HG03565 (cell line): ENCODE data around the gene PTPRN2.

Source experiments
- ATAC-seq: cut with Tn5 transposase; IDR thresholded peaks from one replicate; pipeline ENCODE4 v1.9.1; 2021; ENCODE audit warnings: mild to moderate bottlenecking, moderate library complexity; ENCODE audit not compliant: unreplicated experiment

Gene PTPRN2

DNA sequence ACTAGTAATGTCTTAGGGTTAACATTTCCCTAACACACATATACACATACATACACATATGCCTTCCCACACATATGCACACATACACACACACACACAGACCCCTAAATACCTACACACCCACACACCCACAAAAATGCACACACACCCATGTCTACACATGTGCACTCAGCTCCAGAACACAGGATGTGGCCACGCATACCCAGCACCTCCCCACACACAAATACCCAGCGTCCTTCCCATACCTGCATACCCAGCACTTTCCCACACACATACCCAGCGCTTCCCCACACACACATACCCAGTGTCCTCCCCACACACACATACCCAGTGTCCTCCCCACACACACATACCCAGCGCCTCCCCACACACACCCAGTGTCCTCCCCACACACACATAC lies 715.9 kb downstream of the PTPRN2 start:
- no peak for ATAC-seq

DNA sequence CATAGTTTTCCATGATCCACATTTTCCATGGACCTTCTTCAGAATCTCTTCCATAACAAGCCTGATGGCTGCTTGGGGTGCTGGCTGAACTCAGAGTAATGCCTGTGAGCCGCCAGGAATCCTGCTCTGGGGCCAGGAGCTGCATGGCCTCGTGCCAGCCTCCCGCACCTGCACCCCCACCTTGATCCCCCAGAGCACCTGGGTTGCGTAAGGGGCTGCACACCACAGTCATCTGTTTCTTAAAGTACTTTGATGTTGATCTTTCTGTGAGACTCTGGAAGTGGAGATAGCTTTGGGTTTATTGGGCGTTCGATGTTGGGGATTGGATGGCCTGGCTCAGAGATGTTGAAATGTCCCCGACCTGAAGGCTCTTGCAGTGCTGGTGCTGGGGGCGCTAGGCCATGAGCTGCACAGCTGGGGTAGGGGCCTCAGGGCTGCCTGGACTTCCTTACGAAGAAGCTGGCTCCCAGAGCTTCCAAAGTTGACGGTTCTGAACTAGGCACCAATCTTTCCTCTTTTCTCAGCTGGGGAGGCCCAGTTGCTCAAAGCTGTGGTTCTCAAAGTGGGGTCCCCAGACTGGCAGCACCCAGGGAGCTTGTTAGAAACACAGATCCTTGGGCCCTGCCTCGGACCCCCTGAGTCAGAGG lies 716.9 kb downstream of the PTPRN2 start:
- no peak for ATAC-seq

DNA sequence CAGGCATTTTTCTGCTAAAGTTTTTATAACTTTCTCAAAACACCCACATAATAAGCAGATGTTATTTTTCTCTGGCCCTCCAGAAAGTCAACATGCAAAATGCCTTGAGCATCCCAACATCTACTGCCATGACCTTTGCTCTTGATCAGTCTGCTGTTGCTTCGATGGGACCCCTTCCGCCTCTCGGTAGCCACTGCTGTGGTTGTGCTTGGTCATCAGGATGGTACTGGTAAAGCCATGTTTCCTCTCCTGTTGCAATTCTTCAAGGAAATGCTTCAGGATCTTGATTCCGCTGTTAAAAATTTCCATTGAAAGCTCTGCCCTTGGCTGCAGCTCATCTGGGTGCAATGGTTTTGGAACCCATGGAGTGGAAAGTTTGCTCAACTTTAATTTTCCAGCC lies 717.8 kb downstream of the PTPRN2 start:
- ATAC-seq: no peak

DNA sequence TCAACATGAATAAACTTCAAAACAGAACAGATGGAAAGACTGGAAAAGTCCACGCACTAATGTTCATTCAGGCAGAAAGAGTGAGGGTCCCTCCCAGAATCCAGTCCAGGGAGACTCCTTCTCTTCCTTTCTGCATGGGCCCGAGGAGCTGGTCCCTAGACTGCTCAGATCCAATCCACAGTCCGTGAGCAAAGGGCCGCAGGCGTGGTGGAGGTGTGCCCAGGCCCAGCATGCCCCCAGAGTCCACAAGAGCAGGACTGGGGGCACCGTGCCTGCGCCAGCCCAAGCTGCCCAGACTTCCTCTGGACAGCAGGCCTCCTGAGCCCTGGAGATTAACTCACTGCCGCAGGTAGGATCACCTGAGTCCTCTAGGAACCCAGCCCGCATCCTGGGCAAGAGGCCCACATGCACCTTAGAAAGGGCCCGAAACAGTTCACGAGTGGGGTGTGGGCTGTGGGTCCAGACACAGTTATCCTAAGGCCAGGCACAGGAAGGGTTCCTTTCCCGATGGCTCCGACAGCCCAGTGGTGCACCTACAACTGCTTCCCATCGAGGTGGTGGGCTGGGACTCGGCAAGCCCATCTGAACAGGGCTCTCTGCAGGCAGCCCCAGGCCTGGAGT lies 719.8 kb downstream of the PTPRN2 start:
- ATAC-seq: no peak

DNA sequence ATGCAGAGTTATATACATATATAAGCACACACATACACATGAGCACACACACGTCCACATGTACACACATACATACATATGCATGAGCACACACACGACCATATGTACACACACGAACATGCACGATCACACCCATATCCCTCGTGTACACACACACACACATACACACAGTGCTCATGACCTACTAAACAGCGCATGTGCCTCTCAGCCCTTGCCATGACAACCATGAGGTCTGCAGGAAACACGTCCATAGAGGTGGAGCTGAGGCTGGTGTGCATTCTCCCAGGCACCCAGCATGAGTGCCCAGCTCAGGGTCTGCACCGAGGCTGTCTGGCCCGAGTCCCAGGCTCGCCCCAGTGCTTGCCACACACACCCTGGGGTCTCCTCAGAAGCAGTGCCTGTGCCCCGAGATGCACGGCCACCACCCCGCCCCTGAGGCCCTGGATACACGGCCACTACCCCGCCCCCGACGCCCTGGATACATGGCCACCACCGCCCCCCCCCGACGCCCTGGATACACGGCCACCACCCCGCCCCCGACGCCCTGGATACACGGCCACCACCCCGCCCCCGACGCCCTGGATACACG lies 721.2 kb downstream of the PTPRN2 start:
- ATAC-seq: no peak

DNA sequence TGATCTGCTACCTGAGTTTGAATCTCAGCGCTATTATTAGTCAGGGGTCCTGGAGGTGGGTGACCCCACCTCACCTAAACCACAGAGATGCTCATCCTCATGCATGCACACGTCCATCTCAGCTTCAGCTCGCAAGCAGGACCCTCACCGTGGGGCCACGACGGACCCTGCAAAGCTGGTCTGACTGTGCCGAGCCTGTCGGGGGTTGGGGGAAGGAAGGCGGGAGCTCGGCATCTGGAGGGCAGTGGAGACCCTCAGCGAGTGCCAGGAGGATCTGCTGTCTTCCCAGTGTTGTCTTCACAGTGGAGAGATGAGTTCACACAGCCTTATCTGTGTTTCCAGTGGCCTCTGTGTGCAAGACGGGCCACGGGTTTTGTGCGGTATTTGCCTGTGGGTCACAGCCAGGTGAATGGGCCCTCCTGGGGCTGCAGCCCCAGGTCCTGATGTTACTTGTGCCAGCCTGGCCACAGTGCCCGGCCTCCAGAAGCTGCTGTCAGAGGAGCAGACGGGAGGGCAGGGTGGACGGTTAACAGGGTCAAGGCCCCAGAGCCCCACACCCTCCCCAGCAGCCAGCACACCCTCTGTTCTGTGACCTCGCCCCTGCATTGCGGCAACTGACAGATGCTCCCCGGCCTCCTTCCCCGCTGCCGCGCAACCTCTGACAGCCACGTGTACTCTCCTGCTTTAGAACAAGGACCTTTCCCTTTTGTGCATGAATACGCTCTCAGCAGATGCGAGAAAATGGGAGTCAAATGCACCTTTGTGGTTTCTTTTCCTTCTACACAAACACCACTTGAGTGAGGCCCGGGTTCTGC lies 722.1 kb downstream of the PTPRN2 start:
- ATAC-seq: no peak

DNA sequence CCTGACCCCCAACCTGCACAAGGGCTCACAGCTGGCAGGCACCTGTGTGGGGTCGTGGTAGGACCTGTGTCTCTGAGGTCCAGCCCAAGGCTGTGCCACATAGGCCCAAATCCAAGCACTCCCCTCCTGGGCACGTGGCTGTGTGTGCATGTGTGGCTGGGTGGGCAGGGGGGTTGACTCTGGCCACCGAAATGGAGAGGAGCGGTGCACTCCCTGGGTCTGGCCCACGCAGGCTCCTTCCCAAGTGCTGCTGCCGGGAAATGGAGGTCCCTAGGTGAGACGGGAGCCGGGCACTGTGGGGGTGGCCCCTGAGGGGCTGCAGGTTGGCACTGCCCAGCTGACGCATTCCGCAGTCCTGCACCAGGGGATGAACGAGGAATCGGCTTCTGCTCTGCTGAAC lies 722.7 kb downstream of the PTPRN2 start:
- ATAC-seq: no peak

DNA sequence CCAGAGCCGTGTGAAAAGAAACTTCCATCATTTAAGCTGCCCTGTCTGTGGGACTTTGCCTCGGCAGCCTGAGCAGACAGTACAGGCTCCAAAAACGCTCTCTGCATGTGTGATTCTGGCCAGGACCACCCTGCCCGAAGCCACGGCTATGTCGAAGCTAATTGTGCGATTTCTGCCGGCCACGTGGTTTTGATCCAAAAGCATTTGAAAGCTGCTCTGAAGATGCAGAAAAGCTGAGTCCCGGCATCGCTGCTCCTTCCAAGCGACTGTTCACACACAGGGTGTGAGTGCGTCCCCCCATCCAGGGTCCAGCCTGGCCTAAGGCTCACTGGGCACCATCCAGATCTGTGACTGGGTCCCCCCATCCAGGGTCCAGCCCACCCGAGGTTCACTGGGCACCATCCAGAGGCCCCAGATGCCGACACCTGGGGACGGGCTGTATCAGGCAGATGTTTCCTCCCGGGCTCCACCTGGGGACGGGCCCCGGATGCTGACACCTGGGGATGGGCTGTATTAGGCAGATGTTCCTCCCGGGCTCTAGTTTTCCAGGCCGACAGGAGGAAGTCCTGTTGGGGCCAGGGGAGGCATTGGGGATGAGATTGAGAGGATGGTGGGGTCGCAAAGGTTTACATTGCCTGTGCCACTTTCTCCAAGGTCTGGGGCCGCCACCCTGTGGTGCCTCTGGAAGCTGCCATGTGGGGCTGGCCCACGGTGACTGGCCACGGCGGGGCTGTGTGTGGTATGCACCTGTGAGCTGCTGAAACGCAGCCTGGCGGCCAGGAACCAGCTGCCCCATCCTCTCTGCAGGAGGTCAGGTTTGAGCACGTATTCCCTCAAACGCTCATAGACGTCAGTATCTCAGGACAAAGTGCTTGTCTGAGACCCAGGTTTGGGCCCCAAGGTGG lies 723.5 kb downstream of the PTPRN2 start:
- no peak for ATAC-seq

DNA sequence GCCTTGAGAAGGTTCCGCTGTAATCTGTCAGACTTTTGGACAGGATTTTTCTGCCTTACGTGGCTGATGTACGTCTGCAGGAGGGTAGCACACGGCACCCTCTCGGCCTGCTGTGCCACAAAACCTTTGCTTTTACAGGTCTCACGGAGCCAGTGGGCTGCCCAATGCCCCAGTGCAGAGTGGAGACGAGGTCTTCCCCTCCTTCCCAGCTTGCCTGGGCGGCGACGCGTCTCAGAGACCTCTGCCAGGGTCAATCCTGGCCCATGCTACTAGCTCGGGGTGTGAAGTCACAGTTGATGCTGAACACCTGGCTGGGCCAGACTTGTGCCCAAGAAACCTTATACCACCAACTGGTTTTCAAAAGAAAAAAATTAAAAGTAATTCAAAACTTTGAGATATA lies 724.4 kb downstream of the PTPRN2 start:
- no peak for ATAC-seq

DNA sequence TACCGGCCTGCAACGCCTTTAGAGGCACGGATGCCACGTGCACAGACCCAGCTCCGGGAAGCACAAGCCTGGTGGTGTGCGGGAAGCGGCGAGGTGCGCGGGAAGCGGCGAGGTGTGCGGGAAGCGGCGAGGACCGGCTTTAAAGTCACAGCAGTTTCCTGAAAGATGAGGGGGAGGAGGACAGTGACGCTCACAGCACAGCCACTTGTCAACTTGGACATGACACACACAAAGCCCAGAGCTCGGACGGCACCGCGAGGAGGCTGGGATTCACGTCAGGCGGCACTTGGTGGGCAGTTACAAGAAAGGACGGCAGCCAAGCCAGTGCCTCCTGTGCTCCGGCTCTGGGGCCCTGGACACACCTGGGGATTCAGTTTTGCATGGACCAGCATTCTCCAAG lies 724.9 kb downstream of the PTPRN2 start:
- no peak for ATAC-seq

DNA sequence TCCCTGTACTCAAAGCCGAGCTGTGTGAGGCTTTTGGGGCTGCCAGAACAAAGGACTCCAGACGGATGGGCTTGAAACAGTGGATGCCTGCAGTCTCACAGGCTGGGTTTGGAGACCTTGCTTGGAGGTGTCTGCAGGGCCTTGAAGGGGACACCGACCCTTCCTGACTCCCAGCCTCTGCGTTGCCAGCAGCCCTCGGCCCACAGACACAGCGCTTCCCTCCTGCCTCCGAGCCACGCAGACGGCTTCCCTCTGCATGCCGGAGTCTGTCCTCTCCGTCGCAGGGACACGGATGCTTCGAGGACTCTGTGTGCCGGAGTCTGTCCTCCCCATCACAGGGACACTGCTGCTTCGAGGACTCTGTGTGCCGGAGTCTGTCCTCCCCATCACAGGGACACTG lies 726.1 kb downstream of the PTPRN2 start:
- ATAC-seq: no peak

DNA sequence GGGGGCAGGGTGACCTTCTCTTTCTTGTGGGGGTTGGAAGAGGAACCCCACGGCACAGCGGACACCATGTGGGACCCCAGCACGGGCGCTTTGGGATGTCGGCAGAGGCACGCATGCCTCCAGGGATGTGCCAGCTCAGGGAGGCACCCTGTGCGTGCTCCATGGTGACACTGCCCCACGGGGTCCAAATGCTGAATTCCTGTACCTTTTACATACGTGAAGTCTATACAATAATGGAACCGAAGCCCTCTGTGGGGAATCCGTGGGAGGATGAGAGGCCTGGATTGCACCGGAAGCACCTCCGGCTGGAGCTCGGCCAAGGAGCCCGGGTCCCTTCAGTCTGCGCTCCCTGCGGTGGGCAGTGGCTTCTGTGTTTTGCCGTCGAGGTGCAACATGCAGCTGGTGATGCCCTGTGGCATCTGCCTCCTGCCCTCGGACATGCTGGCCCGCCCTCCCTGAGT lies 726.6 kb downstream of the PTPRN2 start:
- no peak for ATAC-seq

DNA sequence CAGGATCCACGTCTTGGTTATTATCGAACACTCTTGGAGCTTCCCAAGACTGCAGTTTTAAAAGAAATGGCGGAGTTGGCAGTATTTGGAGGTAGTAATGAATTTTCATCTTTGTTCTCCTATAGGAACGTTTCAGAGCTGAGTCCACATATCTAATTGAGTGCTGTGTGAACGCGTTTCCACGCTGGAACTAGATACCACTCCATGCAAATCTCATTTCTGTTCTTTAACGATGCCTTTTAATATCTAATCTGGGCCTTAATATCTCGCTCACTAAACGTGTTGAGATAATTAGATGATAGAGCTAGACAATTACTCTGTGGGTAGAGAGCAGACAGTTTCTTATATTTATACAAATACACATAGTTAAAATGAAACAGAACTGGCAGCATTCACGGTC lies 727.2 kb downstream of the PTPRN2 start:
- no peak for ATAC-seq

DNA sequence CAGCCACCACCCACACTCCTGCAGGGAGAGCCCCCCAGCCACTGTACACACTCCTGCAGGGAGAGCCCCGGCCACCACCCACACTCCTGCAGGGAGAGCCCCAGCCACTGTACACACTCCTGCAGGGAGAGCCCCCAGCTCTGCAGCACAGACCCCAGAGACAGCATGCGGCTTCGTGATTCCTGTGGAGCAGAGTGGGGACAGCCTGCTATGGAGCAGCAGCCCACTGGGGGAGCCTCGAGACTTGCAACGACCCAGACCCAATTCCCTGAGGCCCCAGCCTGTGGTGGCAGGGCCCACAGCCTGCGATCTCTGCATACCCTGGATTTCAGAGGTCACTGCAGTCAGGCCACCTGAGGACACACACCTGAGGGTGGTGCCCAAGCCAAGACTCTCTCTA lies 727.7 kb downstream of the PTPRN2 start:
- no peak for ATAC-seq

DNA sequence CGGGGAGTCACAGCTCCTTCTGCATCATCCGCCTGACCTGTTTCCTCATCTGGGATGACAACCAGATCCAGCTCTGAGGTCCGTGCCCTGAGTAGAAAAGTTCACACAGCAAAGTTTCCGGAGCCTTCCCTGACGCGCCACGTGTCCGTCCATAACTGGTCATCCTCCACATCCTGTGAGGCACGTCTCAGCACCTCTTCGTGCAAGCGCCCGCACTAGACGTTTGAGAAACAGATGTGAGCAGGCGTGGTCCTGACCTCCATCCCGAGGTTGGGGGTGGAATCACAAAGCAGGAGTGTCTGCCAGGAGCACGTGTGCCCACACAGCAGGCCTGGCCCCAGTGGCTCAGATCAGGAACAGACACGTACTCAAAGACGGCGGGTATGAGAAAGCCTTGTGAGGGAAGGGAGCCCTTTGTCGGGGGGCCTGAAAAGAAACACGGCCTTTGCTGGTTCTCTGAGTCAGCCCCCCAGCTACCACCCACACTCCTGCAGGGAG lies 730.0 kb downstream of the PTPRN2 start:
- ATAC-seq: no peak

DNA sequence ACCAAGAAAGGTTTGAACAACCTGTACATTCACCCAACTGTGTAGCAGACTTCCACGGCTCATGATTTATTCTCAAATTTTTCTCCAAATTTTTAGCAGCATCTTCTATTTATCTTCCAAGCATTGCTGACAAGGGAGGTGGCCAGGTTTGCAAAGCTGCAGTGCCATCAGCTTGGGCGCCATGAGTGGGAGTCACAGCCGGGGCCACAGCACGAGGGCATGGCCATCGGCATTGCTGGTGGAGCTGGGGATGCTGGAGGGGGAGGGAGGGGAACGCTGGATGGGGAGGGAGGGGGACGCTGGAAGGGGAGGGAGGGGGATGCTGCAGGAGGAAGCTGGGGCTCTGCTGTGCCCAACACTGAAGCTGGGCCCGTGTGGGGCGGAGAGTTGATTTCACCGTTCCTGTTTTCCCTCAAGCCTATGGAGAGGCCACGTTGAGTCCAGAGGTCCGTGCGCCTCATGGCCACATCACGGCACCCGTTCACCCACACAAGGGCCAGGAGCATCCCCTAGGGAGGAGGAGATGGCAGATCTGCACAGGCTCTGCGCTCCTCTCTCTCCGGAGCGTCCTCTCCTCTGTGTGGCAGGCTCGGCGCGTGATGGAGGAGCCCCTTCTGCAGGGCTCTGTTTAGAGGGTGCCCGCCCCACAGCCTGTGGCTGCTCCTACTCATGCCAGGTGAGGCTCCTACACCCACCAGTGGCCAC lies 730.6 kb downstream of the PTPRN2 start:
- ATAC-seq: no peak

DNA sequence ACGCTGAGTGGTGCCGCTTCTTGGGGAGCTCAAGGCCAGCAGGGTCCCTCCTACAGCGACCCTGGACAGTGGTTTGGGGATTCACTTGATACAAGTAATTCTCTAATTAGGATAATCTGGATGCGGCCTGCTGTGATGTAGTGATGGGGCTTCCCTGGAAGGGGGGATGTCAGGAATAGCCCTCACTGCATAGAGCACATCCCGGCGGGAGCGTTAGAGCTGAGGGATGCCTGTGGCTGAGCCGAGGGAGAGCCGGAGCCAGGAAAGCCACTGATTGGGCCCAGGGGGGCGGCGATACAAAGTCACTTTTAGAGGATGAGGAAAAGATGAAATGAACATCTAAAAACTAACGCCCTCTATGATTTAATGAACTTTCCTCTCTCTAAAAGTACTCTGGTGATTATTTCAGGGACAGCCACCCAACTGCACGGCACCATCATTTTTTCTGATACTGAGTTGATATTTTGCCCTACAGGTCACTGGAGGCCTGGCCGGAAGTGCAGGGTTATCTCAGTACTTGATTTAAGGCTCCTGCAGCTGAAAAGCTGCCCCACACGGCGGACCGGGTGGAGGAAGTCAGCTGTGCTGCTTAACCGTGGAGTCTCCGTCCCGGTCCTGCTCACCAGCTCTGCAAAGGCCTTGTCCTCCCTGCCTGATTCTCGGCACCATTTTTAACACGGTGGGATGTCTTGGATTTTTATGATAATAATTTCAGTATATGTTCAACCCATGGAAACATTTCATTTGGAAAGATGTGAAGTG lies 732.0 kb downstream of the PTPRN2 start:
- no peak for ATAC-seq

DNA sequence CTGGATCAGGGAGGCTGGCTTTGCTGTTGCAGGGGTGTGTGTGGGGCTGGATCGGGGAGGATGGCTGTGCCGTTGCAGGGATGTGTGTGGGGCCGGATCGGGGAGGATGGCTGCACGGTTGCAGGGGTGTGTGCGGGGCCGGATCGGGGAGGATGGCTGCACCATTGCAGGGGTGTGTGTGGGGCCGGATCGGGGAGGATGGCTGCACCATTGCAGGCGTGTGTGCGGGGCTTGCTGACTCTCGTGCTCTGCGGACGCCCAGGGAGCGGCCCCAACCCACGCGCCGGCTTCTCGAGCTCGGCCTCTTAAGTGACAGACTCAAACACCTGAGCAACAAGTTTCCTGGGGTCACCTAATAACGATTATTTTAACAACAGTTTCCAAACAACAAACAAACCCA lies 732.6 kb downstream of the PTPRN2 start:
- no peak for ATAC-seq
